H1 (cell line): ENCODE data around the gene TMTC4. TPM values are rescaled to one million over a fixed set of nuclear protein-coding genes. Genes with fewer than 3 reads are reported as not detected.
A peak's percentile ranks its signal among the peaks of the same experiment; 100 is the strongest.

ENCODE experiments used
- CTCF ChIA-PET: fragments of 300-600 bp; sonication (Branson Sonifier 250); formaldehyde crosslinking; loops from one replicate; lab custom pipeline; 2021; ENCODE audit not compliant: partially characterized antibody; lab: Charles Lee
- POLR2A ChIA-PET: fragments of 300-600 bp; sonication (Branson Sonifier 250); formaldehyde crosslinking; loops from one replicate; lab custom pipeline; 2021; ENCODE audit warnings: inconsistent platforms; ENCODE audit not compliant: partially characterized antibody; lab: Charles Lee
- DNase-seq, 2 experiments: peaks; one replicate each; pipeline versions ENCODE4 v3.0.0 to v3.0.0-alpha.2; 2010 to 2022; ENCODE audit warnings: low spot score in 2 of 2, low read depth in 1 of 2, mixed read lengths in 1 of 2
- FAIRE-seq: peaks from 2 replicates; lab custom pipeline; 2011; peaks lifted over from hg19 to GRCh38; lab: Jason Lieb, UNC
- H2AFZ ChIP-seq: 2 replicates; pipeline ENCODE4 v1.8.1; 2012; ENCODE audit warnings: low read length, inconsistent platforms
- H2AK5ac ChIP-seq: 2 replicates; pipeline ENCODE4 v1.6.1; 2013; ENCODE audit warnings: low read depth, low read length
- H2BK120ac ChIP-seq: replicated peaks from 2 replicates; pipeline ENCODE3; 2013; ENCODE audit warnings: low read depth, low read length, inconsistent platforms
- H2BK12ac ChIP-seq: 2 replicates; pipeline ENCODE4 v1.6.1; 2013; ENCODE audit warnings: low read depth, low read length
- H2BK15ac ChIP-seq: 2 replicates; pipeline ENCODE4 v1.6.1; 2013; ENCODE audit warnings: low read length
- H2BK20ac ChIP-seq: 2 replicates; pipeline ENCODE4 v1.6.1; 2013; ENCODE audit warnings: low read length
- H2BK5ac ChIP-seq: 2 replicates; pipeline ENCODE4 v1.6.1; 2013; ENCODE audit warnings: low read depth, low read length
- H3K14ac ChIP-seq: 2 replicates; pipeline ENCODE4 v1.6.1; 2013; ENCODE audit warnings: inconsistent platforms; ENCODE audit not compliant: insufficient read length
- H3K18ac ChIP-seq: 2 replicates; pipeline ENCODE4 v1.6.1; 2013; ENCODE audit warnings: low read length; ENCODE audit errors: extremely low read depth
- H3K23ac ChIP-seq: 2 replicates; pipeline ENCODE4 v1.6.1; 2013; ENCODE audit warnings: inconsistent platforms; ENCODE audit not compliant: insufficient read length
- H3K23me2 ChIP-seq: 2 replicates; pipeline ENCODE4 v1.6.1; 2013; ENCODE audit warnings: low read depth, low read length
- H3K27ac ChIP-seq: 2 replicates; pipeline ENCODE4 v1.6.1; 2011; ENCODE audit warnings: low read depth, low read length, inconsistent platforms
- H3K27me3 ChIP-seq, 4 experiments: replicated peaks in 1 of 4; 1 replicate in 1 of 4; 2 replicates in 3 of 4; pipeline versions ENCODE4 v1.6.1 to v1.8.1; 2011 to 2013; ENCODE audit warnings: low read length in 3 of 4, mild to moderate bottlenecking in 3 of 4, inconsistent platforms in 2 of 4, mixed read lengths in 2 of 4, moderate library complexity in 1 of 4; ENCODE audit not compliant: control insufficient read depth in 3 of 4, insufficient read depth in 3 of 4; ENCODE audit errors: extremely low read depth in 1 of 4
- H3K36me3 ChIP-seq, 4 experiments: 2 replicates each; pipeline versions ENCODE4 v1.6.1 to v1.8.1; 2011 to 2013; ENCODE audit warnings: mild to moderate bottlenecking in 4 of 4, low read length in 3 of 4, moderate library complexity in 2 of 4, control low read depth in 1 of 4, inconsistent platforms in 1 of 4; ENCODE audit not compliant: insufficient read depth in 4 of 4, control insufficient read depth in 2 of 4
- H3K4ac ChIP-seq: replicated peaks from 2 replicates; pipeline ENCODE3; 2013; ENCODE audit warnings: low read length, low read depth, mixed read lengths, inconsistent platforms; ENCODE audit not compliant: insufficient read length
- H3K4me1 ChIP-seq, 4 experiments: replicated peaks in 1 of 4; 1 replicate in 1 of 4; 2 replicates in 3 of 4; pipeline versions ENCODE4 v1.6.1 to v1.8.1; 2011 to 2013; ENCODE audit warnings: low read length in 3 of 4, inconsistent platforms in 2 of 4, mixed read lengths in 1 of 4; ENCODE audit not compliant: insufficient read depth in 4 of 4, control insufficient read depth in 3 of 4
- H3K4me2 ChIP-seq, 2 experiments: 2 replicates each; pipeline versions ENCODE4 v1.6.1 to v1.8.1; 2011 to 2013; ENCODE audit warnings: low read depth in 2 of 2, low read length in 2 of 2, control low read depth in 1 of 2, inconsistent platforms in 1 of 2, mild to moderate bottlenecking in 1 of 2; ENCODE audit not compliant: insufficient read depth in 1 of 2
- H3K4me3 ChIP-seq, 4 experiments: fragments of 200-600, 300-600 bp in 1 of 4; sonication (generic), shearing (Covaris generic), sonication (Bioruptor Twin) in 1 of 4; 2 replicates each; pipeline versions ENCODE4 v1.5.1 to v1.8.1; 2011 to 2016; ENCODE audit warnings: low read length in 4 of 4, low read depth in 3 of 4, control low read depth in 2 of 4, inconsistent platforms in 2 of 4, mild to moderate bottlenecking in 2 of 4, mixed read lengths in 1 of 4, moderate library complexity in 1 of 4; ENCODE audit not compliant: insufficient read depth in 2 of 4; ENCODE audit errors: extremely low read depth in 1 of 4
- H3K56ac ChIP-seq: replicated peaks from 2 replicates; pipeline ENCODE3; 2013; ENCODE audit warnings: low read depth, mild to moderate bottlenecking, mixed read lengths, low read length, inconsistent platforms; ENCODE audit not compliant: insufficient read length
- H3K79me1 ChIP-seq: 2 replicates; pipeline ENCODE4 v1.6.1; 2013; ENCODE audit warnings: low read depth, low read length, control low read depth
- H3K79me2 ChIP-seq, 2 experiments: 2 replicates each; pipeline versions ENCODE4 v1.6.1 to v1.8.1; 2012 to 2013; ENCODE audit warnings: low read length in 2 of 2, mild to moderate bottlenecking in 2 of 2, inconsistent platforms in 1 of 2; ENCODE audit not compliant: insufficient read depth in 2 of 2, control insufficient read depth in 1 of 2
- H3K9ac ChIP-seq, 4 experiments: replicated peaks in 1 of 4; 1 replicate in 1 of 4; 2 replicates in 3 of 4; pipeline versions ENCODE4 v1.6.1 to v1.8.1; 2011 to 2013; ENCODE audit warnings: low read depth in 3 of 4, low read length in 3 of 4, control low read depth in 2 of 4, mild to moderate bottlenecking in 2 of 4, moderate library complexity in 2 of 4, inconsistent platforms in 1 of 4; ENCODE audit errors: extremely low read depth in 1 of 4
- H3K9me3 ChIP-seq, 2 experiments: 2 replicates each; pipeline versions ENCODE4 v1.6.1 to v1.8.1; 2012 to 2013; ENCODE audit warnings: mild to moderate bottlenecking in 2 of 2, moderate library complexity in 2 of 2, control low read depth in 1 of 2, inconsistent platforms in 1 of 2, low read depth in 1 of 2, low read length in 1 of 2, mixed read lengths in 1 of 2; ENCODE audit not compliant: insufficient read depth in 2 of 2
- H4K20me1 ChIP-seq, 2 experiments: replicated peaks in 1 of 2; 2 replicates each; pipeline versions ENCODE3 to v1.8.1; 2011 to 2013; ENCODE audit warnings: inconsistent platforms in 2 of 2, low read length in 2 of 2, mild to moderate bottlenecking in 1 of 2; ENCODE audit not compliant: insufficient read depth in 2 of 2, control insufficient read depth in 1 of 2
- H4K5ac ChIP-seq: 2 replicates; pipeline ENCODE4 v1.6.1; 2013; ENCODE audit warnings: low read length, low read depth, mixed read lengths, inconsistent platforms; ENCODE audit not compliant: insufficient read length
- H4K8ac ChIP-seq: 2 replicates; pipeline ENCODE4 v1.8.0; 2013; ENCODE audit warnings: mild to moderate bottlenecking, moderate library complexity, low read length, inconsistent platforms; ENCODE audit not compliant: insufficient read depth; ENCODE audit errors: extremely low read depth
- H4K91ac ChIP-seq: replicated peaks from 2 replicates; pipeline ENCODE3; 2013; ENCODE audit warnings: low read length, mixed read lengths, inconsistent platforms; ENCODE audit not compliant: insufficient read length
- E2F6 ChIP-seq: IDR thresholded peaks from 2 replicates; pipeline ENCODE4 v1.6.1; 2012; ENCODE audit warnings: inconsistent platforms
- EP300 ChIP-seq, 2 experiments: IDR thresholded peaks; 1 replicate in 1 of 2; 2 replicates in 1 of 2; pipeline ENCODE4 v1.6.1; 2011 to 2012; ENCODE audit warnings: low read depth in 2 of 2, low read length in 2 of 2, mild to moderate bottlenecking in 2 of 2, borderline replicate concordance in 1 of 2, inconsistent platforms in 1 of 2, moderate library complexity in 1 of 2
- HDAC2 ChIP-seq, 2 experiments: fragments of 300-600 bp in 1 of 2; sonication (generic) in 1 of 2; IDR thresholded peaks; 2 replicates each; pipeline ENCODE4 v1.6.1; 2011 to 2012; ENCODE audit warnings: low read depth in 2 of 2, low read length in 2 of 2, mild to moderate bottlenecking in 2 of 2, moderate library complexity in 2 of 2, borderline replicate concordance in 1 of 2, inconsistent platforms in 1 of 2
- KDM5A ChIP-seq: fragments of 200-600 bp; IDR thresholded peaks from 2 replicates; pipeline ENCODE4 v1.7.1; 2012; ENCODE audit warnings: mild to moderate bottlenecking, low read length, inconsistent platforms, mixed read lengths
- RAD21 ChIP-seq, 2 experiments: IDR thresholded peaks in 1 of 2; conservative IDR thresholded peaks in 1 of 2; 2 replicates each; pipeline ENCODE4 v1.6.1; 2011; ENCODE audit warnings: low read depth in 2 of 2, low read length in 2 of 2, improper control_type of control experiment in 1 of 2, inconsistent platforms in 1 of 2, mild to moderate bottlenecking in 1 of 2, moderate library complexity in 1 of 2
- SIN3A ChIP-seq, 2 experiments: IDR thresholded peaks in 1 of 2; conservative IDR thresholded peaks in 1 of 2; 2 replicates each; pipeline ENCODE4 v1.6.1; 2011 to 2012; ENCODE audit warnings: low read length in 2 of 2, improper control_type of control experiment in 1 of 2, low read depth in 1 of 2, mild to moderate bottlenecking in 1 of 2
- YY1 ChIP-seq: IDR thresholded peaks from 2 replicates; pipeline ENCODE4 v1.6.1; 2011; ENCODE audit warnings: low read depth, mild to moderate bottlenecking, low read length
- WGBS, 2 experiments: shearing (Covaris generic) in 1 of 2; methylation state at CpG; one replicate each; pipeline versions ENCODE4 v1.1.6 to v1.1.7; 2013 to 2015; ENCODE audit warnings: low lambda C conversion rate in 2 of 2, mixed read lengths in 2 of 2, inconsistent platforms in 1 of 2, low coverage in 1 of 2, missing lambda C conversion rate in 1 of 2; ENCODE audit not compliant: insufficient replicate concordance in 2 of 2, insufficient coverage in 1 of 2, insufficient read length in 1 of 2; ENCODE audit errors: extremely low coverage in 1 of 2, missing lambda C conversion rate in 1 of 2; 5-methylcytosine and 5-hydroxymethylcytosine counted together
- polyA plus RNA-seq, 7 experiments: library from polyadenylated mRNA; depleted of rRNA in 3 of 7; stranded (reverse) in 5 of 7; unstranded in 2 of 7; fragments of >200 nt in 5 of 7; fragments of 200-250 nt in 2 of 7; gene quantifications; 1 replicate in 5 of 7; 2 replicates in 1 of 7; 4 replicates in 1 of 7; pipeline versions ENCODE4 v1.2.1 to v1.2.3, GENCODE V29; 2011 to 2013; ENCODE audit warnings: missing spikeins in 2 of 7, mixed read lengths in 2 of 7
- total RNA-seq: library from RNA; stranded (reverse); fragmentation: NEBNext Ultra II Directional; extraction: Animal tissue kit (Norgen Biotek cat#: 25700); gene quantifications from 2 replicates; pipeline ENCODE4 v1.2.1, GENCODE V29; 2021
- TF ChIP-seq, protein P1 (sequence below), 3 experiments: IDR thresholded peaks; 1 replicate in 2 of 3; 2 replicates in 1 of 3; pipeline versions ENCODE4 v1.5.1 to v1.6.1; 2011; ENCODE audit warnings: low read length in 3 of 3, mild to moderate bottlenecking in 3 of 3, inconsistent platforms in 2 of 3, low read depth in 1 of 3, moderate library complexity in 1 of 3; ENCODE audit not compliant: insufficient read depth in 1 of 3; ENCODE audit errors: control extremely low read depth in 1 of 3

TMTC4 gene
- total and polyA plus RNA-seq, 2 of the 8 experiments (the other 6 are each of a cell fraction or from before 2014, with no cell fraction given): 26.3 to 42.6 TPM

DNA sequence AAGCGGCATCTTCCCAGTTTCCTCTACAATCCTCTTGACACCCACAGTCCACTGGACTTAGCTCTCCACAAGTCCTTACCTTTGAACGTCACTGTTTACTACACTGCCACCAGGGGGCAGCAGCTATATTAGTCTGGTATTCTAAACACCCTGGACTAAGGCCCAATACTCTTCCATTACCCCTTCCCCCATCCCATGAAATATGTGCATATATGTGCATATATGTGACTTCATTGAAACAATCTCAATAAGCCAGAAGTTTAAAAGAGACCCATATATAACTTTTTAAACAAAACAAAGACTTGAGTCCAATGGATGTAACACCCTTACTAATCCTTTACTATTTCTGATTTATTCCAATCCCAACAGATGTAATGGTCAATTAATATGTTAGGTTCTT, 101.5 kb downstream of the TMTC4 start:
- H2BK5ac ChIP-seq: no peak overlapping the region
- no peaks in the 10 kb centered on the region for H3K27me3 ChIP-seq
- H3K14ac ChIP-seq: no peak overlapping the region
- FAIRE-seq (peak; percentile 76), DNase-seq (peak; percentile 19 to 75)
- no peak overlapping the region for H3K27ac ChIP-seq
- H3K23ac ChIP-seq: no peak overlapping the region
- H3K79me2 ChIP-seq: no peaks in the 10 kb centered on the region
- no peaks in the 10 kb centered on the region for H3K36me3 ChIP-seq
- H2BK15ac ChIP-seq: no peak overlapping the region
- H3K4me2 ChIP-seq: no peak overlapping the region
- WGBS, 2 experiments: 52% methylated on average over 2 of the region's 2 CpGs; no CpG with 5 or more reads in 1 of the 2 experiments
- H4K91ac ChIP-seq: no peak overlapping the region
- H4K8ac ChIP-seq: no peak overlapping the region
- H2BK12ac ChIP-seq: no peak overlapping the region
- H3K4ac ChIP-seq: no peak overlapping the region
- no peak overlapping the region for H2AK5ac ChIP-seq
- no peak overlapping the region for H2BK20ac ChIP-seq
- H3K4me1 ChIP-seq: no peaks in the 10 kb centered on the region
- H3K9ac ChIP-seq: no peak overlapping the region
- no peak overlapping the region for H3K4me3 ChIP-seq
- H2BK120ac ChIP-seq: no peak overlapping the region
- POLR2A ChIA-PET: interaction anchor here (0.7 kb wide), 1 partner anchor 9 kb away, joined by 3 read pairs; no protein-coding TSS in a partner anchor
- no peak overlapping the region for H3K18ac ChIP-seq
- no peaks in the 10 kb centered on the region for H4K20me1 ChIP-seq
- H3K23me2 ChIP-seq: no peaks in the 10 kb centered on the region
- peaks cover 3 to 7% of the 10 kb centered on the region in 2 experiments; a peak in 1 of 4 replicates for H3K9me3 ChIP-seq
- no peak overlapping the region for H2AFZ ChIP-seq
- H3K79me1 ChIP-seq: no peaks in the 10 kb centered on the region; the same call in 1 of the 2 replicates
- H3K56ac ChIP-seq: no peak overlapping the region
- no peak overlapping the region for H4K5ac ChIP-seq
- CTCF ChIA-PET: interaction anchor here (0.6 to 6.0 kb wide), 44 partner anchors 9 to 995 kb away, joined by 3 to 128 read pairs (median 4); partner anchors contain the start of genes CLYBL and GGACT
- TF ChIP-seq HDAC2 (IDR thresholded peaks at IDR 0.05; ENCODE audit: borderline replicate concordance in 1 of 2, low read depth in 2 of 2, low read length in 2 of 2): 0 out of 4 replicates have a peak, but pooled peaks of 1 of the 2 experiments have one; percentile 24
- no peak for TF ChIP-seq YY1
- 0 out of 3 replicates have a peak, but pooled peaks of 1 of the 2 experiments have one; percentile 6 for TF ChIP-seq EP300 (IDR thresholded peaks at IDR 0.05; ENCODE audit: borderline replicate concordance in 1 of 2, low read depth in 2 of 2, low read length in 2 of 2)
- TF ChIP-seq RAD21 (IDR thresholded peaks at IDR 0.05 in 1 of 2, conservative IDR thresholded peaks at IDR 0.05 in 1 of 2; ENCODE audit: low read depth in 2 of 2, low read length in 2 of 2): peak; percentile 73 to 81
- no peak for TF ChIP-seq E2F6
- TF ChIP-seq, protein P1, sequence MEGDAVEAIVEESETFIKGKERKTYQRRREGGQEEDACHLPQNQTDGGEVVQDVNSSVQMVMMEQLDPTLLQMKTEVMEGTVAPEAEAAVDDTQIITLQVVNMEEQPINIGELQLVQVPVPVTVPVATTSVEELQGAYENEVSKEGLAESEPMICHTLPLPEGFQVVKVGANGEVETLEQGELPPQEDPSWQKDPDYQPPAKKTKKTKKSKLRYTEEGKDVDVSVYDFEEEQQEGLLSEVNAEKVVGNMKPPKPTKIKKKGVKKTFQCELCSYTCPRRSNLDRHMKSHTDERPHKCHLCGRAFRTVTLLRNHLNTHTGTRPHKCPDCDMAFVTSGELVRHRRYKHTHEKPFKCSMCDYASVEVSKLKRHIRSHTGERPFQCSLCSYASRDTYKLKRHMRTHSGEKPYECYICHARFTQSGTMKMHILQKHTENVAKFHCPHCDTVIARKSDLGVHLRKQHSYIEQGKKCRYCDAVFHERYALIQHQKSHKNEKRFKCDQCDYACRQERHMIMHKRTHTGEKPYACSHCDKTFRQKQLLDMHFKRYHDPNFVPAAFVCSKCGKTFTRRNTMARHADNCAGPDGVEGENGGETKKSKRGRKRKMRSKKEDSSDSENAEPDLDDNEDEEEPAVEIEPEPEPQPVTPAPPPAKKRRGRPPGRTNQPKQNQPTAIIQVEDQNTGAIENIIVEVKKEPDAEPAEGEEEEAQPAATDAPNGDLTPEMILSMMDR (IDR thresholded peaks at IDR 0.05; ENCODE audit: control extremely low read depth in 1 of 3, insufficient read depth in 1 of 3, low read depth in 1 of 3, low read length in 3 of 3): peak; percentile 6 to 84 (median 80)
- no peak for TF ChIP-seq SIN3A (conservative IDR thresholded peaks at IDR 0.05 in 1 of 2, IDR thresholded peaks at IDR 0.05 in 1 of 2; ENCODE audit: low read depth in 1 of 2, low read length in 2 of 2)
- TF ChIP-seq KDM5A: no peak
